ENCODE results near the gene OR10AD1.
"Not testable (repeated sequence)": the region's sequence is repeated elsewhere in the genome, so short reads cannot be mapped to it uniquely, and the experiment has no call there.

OR10AD1 gene, protein sequence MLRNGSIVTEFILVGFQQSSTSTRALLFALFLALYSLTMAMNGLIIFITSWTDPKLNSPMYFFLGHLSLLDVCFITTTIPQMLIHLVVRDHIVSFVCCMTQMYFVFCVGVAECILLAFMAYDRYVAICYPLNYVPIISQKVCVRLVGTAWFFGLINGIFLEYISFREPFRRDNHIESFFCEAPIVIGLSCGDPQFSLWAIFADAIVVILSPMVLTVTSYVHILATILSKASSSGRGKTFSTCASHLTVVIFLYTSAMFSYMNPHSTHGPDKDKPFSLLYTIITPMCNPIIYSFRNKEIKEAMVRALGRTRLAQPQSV

DNA sequence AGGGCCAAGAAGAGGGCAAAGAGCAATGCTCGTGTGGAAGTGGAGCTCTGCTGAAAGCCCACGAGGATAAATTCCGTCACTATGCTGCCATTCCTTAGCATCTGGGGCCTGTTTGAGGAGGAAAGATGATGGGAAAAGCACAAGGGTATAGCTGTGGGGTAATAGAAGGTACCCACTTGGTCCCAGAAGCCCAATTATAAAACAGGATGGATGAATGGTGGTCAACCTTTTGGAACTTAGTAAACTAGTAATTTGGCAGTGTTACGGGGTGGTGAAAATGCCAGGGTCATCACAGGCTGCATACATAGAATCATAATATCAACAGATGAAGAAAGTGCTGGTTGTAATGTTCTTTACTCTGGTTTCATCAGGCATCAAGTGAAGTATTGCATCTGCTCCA lies at the start of gene OR10AD1:
Gene OR10AD1 (minus strand): TSS at position 101 of the 400 bp plus-strand sequence. CDS start 0 bp downstream, at position 101.
- no peak for DNase-seq

DNA sequence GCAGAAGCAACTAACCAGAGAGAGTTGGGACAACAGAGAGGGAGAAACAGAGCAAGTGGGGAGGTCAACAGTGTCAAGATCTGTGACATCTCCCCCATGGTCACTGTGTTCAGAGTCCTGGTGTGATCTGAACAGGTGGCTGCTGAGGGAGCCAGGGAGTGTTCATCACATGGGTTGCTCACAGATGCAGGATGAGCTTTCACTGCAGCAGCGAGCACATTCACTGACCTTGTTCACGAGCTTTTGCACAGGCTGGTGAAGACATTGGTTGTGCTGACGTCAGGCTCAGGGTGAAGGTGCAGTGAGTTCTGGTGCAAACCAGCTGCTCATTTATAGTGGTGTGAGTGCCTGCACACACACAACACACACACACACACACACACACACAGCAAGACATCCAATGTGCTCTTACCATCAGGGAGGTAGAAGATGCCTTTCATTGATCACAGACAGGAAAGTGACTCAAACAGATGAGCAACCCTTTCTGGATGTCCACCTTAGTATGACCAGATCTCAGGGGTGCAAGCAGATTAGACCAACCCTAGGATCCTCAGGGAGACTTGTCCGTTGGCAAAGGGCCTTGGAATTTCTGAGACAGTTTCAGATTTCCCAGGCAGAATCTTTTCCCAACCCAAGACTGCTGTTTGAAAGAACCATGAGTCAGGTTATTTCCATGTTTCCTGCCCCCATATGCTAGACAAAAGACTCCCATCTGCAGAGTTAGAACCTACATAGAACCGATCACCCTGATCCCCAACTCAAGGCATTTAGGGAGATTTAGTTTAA lies 44.3 kb upstream of the OR10AD1 start:
- no peak for DNase-seq

DNA sequence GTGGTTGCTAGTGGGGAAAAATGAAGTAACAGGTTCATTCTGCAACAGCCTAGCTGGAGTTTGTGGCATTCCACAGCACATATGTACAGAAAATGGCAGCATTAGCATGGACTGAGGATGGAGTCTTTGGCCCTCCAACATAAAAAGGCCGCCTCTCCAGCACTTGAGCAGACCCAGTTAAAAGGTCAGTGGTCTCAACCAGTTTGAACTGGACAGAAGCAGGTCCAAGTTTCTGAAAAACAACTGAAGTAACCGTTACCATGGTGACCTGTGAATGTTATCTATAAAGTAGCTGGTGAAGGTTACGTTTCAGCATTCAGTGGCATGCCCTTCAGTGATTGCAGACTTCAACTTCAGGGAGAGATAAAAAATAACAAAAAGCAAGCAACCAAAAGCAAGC lies 34.1 kb upstream of the OR10AD1 start:
- no peak for DNase-seq

DNA sequence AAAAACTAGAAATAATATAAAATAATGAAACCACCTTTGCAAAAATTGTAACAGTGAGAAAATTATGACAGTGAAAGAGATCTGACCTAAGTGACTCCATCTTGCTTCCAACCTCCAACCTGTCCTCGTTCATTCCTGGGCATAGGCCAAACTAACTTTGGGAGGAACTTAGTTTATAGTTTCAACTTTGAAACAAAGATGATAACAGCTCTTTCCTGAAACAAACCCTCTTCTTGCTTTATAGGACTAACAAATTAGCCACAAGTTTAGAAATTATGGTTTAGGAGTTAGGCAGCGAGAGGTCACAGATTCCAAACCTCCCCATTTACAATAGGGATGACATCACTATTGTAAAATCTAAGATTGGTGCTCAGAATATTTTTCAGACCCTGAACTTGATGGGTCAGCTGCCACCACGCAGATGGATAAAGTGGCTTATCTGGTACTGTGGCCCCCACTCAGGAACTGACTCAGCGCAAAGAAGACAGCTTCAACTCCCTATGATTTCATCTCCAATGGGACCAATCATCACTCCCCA lies 32.8 kb upstream of the OR10AD1 start:
- DNase-seq = no peak

DNA sequence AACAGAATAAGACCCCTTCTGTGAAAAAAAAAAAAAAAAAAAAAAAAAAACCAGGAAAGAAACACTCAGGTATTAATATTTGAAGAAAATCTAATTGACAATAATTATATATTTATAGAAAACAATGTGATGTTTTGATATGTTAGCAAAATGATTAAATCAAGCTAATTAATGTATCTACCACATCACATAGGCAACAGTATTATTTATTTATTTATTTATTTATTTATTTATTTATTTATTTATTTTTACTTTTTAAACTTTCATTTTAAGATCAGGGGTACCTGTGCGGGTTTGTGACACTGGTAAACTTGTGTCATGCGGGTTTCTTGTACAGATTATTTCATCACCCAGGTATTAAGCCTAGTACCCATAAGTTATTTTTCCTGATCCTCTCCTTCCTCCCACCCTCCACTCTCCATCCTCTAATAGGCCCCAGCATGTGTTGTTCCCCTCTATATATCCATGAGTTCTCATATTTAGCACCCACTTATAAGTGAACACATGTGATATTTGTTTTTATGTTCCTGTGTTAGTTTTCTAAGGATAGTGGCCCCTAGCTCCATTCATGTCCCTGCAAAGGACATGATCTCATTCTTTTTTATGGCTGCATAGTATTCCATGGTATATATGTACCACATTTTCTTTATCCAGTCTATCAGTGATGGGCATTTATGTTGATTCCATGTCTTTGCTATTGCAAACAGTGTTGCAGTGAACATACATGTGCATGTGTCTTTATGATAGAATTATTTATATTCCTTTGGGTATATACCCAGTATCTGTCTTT lies 28.3 kb upstream of the OR10AD1 start:
- not testable (repeated sequence) for DNase-seq

DNA sequence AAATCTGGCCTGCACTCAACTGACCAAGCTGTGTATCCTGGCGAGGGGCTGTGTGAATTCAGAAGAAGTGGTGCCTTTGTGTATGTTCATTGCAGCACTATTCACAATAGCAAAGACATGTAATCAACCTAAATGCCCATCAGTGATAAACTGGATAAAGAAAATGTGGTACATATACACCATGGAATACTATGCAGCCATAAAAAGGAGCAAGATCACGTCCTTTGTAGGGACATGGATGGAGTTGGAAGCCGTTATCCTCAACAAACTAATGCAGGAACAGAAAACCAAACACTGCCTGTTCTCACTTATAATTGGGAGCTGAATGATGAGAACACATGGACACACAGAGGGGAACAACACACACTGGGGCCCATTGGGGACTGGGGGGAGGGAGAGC lies 21.4 kb upstream of the OR10AD1 start:
- not testable (repeated sequence) for DNase-seq

DNA sequence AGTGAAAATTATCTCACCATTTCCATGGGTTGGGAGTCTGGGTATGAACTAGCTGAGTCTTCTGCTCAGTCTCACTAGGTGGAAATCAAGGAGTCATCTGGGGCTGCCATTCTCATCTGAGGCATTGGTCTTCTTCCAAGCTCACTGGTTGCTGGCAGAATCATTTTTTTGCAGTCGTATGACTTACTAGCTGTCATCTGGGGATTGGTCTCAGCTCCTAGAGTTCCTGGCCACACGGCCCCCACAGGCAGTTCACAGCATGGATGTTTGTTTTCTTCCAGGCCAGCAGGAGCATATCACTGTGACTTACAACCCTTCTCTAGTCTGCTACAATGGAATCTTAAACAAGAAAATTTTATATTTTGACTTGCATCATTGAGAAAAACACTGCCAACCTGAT lies 18.6 kb upstream of the OR10AD1 start:
- no peak for DNase-seq

DNA sequence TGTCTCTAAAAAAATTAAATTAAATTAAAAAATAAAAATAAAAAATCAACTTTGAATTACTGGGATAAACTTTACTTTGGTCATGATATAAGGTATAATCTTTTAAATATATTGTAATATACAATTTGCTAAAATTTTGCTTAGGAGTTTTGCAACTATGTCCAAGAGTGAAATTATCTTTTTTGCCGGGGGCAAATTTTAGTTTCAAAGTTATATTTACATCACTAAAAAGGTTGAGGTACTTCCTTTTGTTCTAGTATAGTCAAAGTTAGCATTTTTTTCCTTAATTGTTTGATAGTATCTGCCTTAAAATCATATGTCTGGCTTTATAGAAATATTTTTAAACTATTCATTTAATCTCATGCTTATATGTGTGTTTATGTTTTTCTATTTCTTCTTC lies 17.6 kb upstream of the OR10AD1 start:
- DNase-seq = no peak

DNA sequence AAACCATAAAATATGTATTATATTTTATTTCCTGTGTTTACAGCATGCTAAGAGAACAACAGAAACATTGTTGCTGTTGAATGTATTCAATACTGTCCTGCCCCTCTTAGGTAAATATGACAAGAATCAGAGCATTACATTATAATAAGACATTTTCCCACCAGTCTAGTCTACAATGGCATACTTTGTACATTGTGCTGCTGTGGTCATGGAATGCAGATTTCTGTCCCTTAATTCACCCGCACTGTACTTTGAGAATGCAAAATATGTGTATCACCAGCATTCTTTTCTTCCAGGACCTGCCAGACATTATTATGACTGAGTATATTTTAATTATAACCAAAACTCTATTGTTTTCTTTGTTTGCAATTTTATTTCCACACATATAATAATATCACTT lies 16.5 kb upstream of the OR10AD1 start:
- DNase-seq = no peak

DNA sequence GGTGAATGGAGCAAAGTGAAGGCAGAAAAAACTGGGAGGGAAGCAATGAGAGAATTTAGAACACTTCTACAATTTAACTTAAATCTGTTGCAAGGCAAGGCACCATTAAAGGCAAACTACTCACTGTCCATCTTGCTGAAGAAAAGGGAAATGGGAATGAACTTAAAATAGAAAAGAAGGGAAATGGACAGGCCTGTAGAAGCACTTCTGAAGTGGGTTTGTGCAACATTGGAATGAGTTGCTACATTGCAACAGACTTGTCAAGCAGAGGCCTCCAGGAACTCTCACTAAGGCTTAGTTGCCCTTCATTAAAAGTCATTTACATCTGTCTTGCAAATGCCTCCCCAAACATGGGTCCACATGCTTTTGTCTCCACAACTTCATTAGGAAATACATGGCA lies 13.7 kb upstream of the OR10AD1 start:
- no peak for DNase-seq

DNA sequence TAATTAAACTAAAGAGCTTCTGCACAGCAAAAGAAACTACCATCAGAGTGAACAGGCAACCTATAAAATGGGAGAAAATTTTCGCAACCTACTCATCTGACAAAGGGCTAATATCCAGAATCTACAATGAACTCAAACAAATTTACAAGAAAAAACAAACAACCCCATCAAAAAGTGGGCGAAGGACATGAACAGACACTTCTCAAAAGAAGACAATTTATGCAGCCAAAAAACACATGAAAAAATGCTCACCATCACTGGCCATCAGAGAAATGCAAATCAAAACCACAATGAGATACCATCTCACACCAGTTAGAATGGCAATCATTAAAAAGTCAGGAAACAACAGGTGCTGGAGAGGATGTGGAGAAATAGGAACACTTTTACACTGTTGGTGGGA lies 6.4 kb upstream of the OR10AD1 start:
- not testable (repeated sequence) for DNase-seq

DNA sequence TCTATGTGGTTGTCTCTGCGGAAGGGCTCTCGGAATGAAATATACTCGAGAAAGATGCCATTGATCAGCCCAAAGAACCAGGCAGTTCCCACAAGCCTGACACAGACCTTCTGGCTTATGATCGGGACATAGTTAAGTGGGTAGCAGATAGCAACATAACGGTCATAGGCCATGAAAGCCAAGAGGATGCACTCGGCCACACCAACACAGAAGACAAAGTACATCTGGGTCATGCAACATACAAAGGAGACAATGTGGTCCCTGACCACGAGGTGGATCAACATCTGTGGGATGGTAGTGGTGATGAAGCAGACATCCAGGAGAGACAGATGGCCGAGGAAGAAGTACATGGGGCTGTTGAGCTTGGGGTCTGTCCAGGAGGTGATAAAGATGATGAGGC lies 326 bp downstream of the OR10AD1 start:
- DNase-seq = no peak

DNA sequence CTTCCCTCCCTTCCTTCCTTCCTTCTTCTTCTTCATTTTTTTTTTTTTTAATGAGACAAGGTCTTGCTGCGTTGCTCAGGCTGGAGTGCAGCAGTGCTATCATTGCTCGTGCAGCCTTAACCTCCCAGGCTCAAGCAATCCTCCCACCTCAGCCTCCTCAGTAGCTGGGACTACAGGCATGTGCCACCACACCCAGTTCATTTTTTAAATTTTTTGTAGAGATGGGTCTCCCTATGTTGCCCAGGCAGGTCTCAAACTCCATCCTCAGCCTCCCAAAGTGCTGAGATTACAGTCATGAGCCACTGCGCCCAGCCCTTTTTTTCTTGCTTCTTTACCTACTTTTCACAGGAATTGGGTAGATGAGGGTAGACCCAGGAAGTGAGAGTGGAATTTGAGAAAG lies 1.6 kb downstream of the OR10AD1 start:
- no peak for DNase-seq

DNA sequence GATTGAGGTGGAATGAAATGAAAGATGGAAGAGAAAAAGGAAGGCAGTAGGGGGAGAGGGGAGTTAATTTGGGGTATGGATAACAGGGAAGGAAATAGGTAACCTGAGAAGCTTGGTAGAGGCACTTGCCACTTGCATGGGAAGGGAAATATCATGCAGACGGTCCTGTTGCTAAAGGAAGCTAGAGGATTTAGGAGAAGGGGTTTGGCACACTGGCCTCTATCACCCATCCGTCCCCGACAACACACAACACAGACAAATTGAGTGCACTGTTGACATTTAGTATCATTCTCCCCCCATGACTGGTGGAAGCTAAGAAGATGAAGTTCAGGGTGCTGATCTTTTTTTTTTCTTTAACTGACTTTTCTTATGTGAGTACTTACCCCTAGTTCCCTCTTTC lies 2.0 kb downstream of the OR10AD1 start:
- DNase-seq = no peak

DNA sequence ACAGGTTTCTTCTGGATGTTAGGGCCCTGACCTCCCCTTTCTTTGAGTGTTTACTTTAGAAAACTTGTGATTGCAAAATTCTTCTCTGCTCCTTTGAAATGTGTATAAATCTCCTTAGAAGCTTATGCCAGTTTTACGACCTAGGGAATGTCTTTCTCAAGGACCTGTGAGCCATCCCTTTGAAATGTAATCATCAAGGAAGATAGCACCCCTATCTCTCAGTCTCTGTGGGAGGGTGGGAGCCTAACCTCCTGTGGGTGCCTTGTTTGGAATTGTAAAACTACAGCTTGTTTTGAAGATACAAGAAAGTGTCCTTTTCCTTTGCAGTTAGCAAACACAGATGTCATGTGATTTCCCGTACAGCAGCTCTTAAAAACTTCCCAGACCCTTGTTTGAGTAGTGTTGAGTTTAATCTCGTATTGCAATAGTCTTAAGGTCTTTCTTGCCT lies 3.3 kb downstream of the OR10AD1 start:
- no peak for DNase-seq

DNA sequence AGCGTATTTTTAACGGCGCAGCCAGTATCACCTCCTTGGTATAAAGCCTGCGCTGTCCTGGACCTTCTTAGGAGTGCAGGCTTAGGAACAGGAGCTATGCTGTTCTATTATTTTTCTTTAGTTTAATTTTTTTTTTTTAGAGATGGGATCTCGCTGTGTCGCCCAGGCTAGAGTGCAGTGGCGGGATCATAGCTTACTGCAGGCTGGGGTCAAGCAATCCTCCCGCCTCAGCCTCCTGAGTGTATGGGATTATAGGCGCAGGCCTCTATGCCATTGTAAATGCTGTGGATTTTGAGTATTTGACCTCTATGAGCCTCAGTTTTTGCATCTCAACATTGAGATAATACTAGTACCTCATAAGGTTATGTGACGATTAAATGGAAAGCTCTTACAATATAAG lies 4.1 kb downstream of the OR10AD1 start:
- no peak for DNase-seq

DNA sequence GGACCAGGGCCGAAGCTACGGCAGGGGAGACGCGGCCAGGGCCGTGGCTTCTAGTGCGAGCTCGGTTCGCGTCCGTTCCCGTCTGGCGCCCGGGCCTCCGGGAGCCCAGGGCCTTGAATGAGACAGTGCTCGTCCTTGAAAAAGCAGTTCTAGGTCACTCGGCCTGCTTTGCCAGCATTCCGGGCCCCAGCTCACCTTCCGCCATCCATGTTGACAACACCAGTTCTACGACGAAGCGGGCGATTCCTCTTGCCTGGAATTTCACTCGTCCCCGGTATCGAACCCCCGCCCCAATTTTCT lies 4.5 kb downstream of the OR10AD1 start:
- peak; percentile 19 for DNase-seq

DNA sequence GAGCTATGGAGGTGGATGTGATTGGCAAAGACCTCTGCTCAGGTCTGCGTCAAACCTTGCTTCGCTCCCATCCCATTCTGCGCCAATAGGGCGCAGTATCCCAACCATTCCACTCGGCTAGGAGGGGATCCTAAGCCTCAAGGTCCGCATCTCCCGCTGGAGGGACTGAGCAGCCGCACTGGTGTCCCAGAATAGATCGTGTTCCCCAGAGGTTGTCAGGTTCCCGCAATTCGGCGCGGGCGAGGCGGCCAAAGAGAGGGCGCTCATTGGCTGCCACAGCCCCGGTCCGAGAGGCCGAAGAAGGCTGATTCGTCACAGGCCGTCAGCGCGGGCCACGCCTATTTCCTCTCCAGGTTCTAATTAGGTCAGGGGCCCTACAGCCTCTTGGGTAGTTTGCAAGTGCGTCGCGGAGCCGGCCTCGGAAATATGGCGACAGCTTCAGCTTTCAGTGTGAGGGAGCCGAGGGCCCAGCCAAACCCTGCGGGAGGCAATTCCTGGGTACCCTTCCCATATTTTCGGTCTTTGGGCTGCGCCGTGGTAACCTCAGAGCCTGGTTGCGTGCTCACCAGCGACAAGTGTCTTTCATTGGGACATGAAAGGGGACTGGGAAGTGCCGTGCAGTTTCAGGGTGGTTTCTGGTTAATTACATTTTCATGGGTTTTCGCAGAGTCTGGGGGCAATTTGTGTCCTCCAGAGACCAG lies 5.0 kb downstream of the OR10AD1 start:
- DNase-seq = peak; percentile 89

DNA sequence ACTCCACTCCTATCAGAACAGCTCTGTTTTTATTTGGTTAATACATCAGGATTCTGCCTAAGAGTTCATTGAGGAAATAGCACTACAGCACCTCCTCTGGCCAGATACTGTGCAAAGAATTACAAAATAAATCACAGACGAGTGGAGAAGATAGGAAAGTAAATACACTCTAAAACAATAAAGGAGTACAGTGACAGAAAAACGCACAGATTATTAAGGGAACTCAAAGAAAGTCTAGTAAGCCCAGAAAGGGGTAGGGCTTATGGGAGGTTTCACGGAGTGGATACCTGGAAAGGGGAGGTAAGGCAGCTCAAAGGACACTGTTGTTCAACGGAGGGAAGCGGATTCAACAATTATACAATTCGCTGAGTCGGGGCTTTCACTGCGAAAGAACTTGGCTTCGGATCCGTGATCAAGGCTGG lies 5.5 kb downstream of the OR10AD1 start:
- no peak for DNase-seq

DNA sequence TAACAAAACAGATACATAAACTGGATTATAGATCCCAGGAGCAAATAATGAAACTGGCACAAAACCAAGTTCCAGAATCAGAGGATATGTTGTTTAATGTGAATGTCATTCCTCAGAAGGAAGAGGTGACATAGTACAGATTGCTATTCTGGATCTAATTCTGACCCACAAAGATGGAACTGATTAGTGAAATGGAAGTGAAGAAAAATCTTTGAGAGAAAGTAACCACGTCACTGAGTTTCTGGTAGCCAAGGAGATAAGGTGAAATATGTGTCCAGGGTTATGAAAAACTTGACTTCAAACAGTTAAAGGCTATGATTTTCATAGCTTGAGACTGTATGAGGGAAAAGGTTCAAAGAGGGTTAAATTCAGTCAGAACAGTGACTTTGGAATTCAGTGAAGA lies 8.3 kb downstream of the OR10AD1 start:
- DNase-seq = no peak

DNA sequence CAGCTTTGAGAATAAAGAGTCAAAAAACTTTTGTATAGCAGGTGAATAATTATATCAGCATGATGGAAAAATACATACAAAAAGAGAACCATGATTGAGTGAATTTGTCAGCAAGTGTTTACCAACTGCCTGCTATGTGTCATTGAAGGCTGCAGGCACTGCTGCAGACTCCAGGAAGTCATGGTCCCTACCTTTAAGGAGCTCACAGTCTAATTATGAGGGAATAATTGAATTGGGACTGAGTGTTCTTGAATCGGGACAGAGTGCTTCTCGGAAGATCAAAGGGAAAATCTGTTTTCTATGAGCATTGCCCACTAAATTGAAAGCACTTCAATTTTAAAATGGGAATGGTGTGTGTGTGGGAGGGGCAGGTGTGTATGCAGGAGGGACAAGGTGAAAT lies 9.5 kb downstream of the OR10AD1 start:
- no peak for DNase-seq

DNA sequence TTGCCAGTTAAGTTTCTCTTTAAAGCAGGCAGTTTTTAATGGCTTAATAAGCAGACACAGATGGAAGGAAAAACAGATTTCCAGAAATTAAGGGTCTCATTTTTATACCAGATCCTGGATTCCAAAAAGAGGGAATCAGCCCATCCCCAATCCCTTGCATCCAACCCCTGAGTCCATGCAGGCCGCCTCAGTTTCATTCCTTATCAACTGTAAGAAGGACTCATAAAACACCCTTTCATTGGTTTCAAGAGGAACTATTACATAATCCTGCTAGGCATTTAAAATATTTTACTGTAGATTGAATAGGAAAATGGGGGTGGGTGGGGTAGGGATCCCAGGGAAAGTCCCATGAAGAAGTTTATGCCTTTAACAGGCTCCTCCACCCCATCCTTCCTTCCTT lies 10.2 kb downstream of the OR10AD1 start:
- DNase-seq = no peak

DNA sequence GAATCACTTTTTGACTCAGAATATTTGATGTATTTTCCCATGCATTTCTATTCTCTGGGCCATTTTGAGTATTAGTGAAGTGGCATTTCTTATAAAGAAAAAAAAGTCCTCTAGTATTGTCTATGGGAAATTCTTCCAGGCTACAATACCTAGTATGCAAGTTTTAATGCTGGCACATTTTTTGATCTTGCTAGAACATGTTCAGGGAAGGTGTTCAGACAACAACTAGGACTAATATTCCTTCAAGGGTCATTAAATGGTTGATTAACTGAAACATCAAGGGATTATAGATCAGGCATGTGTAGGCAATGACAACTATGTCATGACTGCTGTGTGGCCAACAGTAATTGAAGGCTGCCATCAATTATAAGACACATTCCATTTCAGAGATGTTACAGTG lies 12.0 kb downstream of the OR10AD1 start:
- DNase-seq = no peak

All from stimulated activated naive CD4-positive, alpha-beta T cell treated with Interleukin-2 at 50 U/mL for 16 hours (primary cell).